OCI-LY7 (cell line): ENCODE results near the gene MRPL28.

ENCODE experiments used
- EZH2phosphoT487 ChIP-seq: fragments of 200-600 bp; sonication (generic); IDR thresholded peaks from 2 replicates; pipeline ENCODE4 v1.6.1; 2018; ENCODE audit warnings: low read depth, borderline replicate concordance, mild to moderate bottlenecking, mixed run types, antibody characterized with exemption, low read length, moderate library complexity, mixed read lengths
- TF ChIP-seq, protein P1 (sequence below): fragments of 200-600 bp; sonication (generic); conservative IDR thresholded peaks from 2 replicates; pipeline ENCODE4 v1.5.1; 2014; ENCODE audit warnings: mild to moderate bottlenecking, antibody characterized with exemption, low read length, moderate library complexity, mixed read lengths

DNA sequence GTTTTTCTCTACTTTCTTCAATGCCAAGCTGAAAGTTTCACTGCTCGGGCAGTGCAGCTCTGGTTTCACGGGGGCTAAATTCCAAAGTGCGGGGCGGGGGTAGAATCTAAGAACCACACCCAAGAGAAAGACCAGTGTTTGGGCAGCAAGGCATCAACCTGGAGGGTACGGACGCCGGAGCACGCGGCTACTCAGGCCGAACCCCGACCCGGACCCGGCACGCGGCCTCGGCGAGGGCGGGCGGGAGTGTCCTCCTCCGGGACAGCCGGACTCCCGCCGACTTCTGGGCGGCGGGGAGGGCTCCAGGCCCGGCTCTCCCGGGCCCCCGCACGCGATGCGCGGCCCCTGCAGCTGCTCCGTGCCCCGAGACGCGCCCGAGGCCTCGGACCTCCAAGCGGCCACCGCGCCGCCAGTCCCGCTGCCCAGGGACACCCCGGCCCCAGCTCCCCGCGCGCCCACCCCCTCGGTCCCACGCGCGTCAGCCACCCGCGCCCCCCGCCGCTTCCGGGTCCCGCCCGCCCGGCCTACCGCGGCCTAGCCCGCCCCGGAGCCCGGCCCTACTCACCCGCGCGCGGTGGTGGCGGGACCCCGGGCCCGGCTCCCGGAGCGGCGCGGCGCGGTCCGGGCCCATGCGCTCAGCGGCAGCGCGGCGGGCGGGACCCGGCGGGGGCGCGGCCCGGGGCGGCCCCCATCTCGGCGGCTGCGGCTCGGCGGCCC is 18.4 kb downstream of the MRPL28 start:
- TF ChIP-seq, protein P1, sequence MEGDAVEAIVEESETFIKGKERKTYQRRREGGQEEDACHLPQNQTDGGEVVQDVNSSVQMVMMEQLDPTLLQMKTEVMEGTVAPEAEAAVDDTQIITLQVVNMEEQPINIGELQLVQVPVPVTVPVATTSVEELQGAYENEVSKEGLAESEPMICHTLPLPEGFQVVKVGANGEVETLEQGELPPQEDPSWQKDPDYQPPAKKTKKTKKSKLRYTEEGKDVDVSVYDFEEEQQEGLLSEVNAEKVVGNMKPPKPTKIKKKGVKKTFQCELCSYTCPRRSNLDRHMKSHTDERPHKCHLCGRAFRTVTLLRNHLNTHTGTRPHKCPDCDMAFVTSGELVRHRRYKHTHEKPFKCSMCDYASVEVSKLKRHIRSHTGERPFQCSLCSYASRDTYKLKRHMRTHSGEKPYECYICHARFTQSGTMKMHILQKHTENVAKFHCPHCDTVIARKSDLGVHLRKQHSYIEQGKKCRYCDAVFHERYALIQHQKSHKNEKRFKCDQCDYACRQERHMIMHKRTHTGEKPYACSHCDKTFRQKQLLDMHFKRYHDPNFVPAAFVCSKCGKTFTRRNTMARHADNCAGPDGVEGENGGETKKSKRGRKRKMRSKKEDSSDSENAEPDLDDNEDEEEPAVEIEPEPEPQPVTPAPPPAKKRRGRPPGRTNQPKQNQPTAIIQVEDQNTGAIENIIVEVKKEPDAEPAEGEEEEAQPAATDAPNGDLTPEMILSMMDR: no peak
- TF ChIP-seq EZH2phosphoT487: no peak
